ENCODE results near the gene CCDC171. TPM values are rescaled to one million over a fixed set of nuclear protein-coding genes. Genes with fewer than 3 reads are reported as not detected.

CCDC171 gene
- total RNA-seq, 1 donor from 2014 or later, result 28.9 TPM

DNA sequence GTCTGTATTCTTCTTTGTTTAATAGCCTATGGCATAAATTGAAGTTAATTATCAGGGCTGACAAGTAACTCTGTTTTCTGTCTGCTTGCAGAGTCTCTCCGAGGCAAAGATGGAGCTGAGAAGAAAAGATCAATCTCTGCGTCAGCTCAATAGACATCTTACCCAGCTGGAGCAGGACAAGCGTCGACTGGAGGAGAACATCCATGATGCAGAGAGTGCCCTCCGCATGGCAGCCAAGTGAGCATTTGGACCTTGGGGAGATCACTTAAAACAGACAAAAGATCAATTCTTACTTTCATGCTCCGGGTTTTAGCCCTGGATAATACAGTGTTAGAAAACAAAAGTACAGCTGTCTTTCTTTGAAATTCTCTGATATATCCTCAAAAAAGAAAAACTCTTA, 293.8 kb downstream of the CCDC171 start:
- DNase-seq (ENCODE audit: low spot score in 2 of 2) (no peak), FAIRE-seq (no peak)

DNA sequence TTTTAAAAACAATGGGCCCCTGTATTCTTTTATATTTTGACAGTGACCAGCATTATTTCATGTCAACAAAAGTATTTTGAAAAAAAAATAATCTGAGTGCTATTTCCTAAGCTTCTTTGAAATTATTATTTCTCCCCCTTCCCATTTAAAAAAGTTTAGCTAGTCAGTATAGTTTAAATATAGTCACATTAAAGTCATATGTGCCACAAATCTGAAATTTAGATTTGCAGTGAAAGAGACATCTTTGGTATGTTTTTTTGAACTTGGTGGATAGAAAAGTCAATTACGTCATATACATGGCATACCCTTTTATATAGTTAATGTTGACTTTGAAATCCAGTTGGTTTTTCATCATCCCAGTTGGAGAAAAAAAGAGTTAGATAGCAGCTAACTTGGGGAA, 297.0 kb downstream of the CCDC171 start:
- DNase-seq (ENCODE audit: low spot score in 2 of 2), result no peak
- no peak for FAIRE-seq

- FAIRE-seq, result no peak
- DNase-seq (ENCODE audit: low spot score in 2 of 2), result no peak
These were observed 298.9 kb downstream of the CCDC171 start for GRCh38 chr9:15851766-15852165.

DNA sequence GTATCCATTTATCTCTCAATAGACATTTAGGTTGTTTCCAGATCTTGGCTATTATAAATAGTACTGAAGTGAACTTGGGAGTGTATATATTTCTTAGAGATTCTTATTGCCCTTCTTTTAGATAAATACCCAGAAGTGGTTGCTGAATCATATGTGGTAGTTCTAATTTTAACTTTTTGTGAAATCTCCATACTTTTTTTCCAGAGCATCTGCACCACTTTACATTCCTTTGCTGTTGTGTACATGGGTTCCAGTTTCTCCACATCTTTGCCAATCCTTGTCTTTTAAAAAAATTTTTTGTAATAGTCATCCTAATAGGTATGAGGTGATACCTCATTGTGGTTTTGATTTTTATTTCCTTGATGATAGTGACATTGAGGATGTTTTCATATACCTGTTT, 303.7 kb downstream of the CCDC171 start:
- no peak for FAIRE-seq
- no peak for DNase-seq (ENCODE audit: low spot score in 2 of 2)

DNA sequence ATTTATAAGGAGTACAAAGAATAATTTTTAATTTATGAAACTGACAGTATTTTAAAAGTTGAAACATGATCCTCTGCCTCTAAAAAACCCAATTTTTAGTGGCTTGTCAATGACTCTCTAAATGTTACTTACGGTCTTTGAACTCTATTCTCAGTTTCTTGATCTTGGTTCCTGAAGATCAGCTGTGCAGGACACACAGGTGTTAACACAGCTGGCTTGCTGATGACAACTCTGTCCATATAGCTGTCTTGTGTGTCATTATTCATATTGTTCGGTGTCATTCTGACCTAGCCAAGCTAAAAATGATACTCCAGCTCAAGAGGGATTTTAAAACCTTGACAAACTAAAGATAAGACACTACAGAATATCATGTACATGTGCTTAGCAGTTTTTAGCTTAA, 314.5 kb downstream of the CCDC171 start:
- DNase-seq (ENCODE audit: low spot score in 2 of 2) (no peak), FAIRE-seq (peak; percentile 23)

GRCh38 chr9:15867988-15868387, 315.1 kb downstream of the CCDC171 start:
- FAIRE-seq, result no peak
- DNase-seq (ENCODE audit: low spot score in 2 of 2), result no peak

DNA sequence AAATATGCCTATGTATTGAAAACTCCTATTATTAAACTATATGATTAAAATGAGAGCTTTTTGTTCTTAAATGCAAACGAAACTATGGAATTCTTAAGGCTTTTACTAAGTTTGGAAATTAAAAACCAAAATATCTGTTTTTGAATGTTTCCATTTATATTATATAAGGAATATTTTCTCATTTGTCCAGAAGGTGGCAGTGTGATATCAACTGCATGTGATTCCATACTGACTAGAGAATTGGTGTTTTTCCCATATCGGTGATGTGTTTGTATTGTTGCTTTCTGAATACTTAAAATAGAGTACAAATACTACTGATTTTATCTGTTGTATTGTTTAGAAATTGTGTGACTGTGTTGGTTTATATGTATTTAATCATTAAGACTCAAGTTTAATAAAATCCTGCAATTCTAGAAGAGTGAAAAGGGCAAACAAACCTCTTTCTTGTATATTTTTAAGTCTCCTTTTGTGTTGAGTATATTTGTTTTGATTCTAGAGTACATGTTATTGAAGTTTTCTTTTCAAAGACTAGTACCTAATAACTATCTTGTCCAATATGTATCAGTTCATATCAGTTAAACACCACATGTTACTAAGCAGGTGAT, 320.8 kb downstream of the CCDC171 start:
- peak; percentile 98 for FAIRE-seq

GRCh38 chr9:15882328-15882727, 329.5 kb downstream of the CCDC171 start:
- DNase-seq (ENCODE audit: low spot score in 2 of 2), result no peak
- FAIRE-seq, result no peak

More for the DNA sequence above, 320.8 kb downstream of the CCDC171 start:
- peak; percentile 1 to 3 for DNase-seq (ENCODE audit: low spot score in 2 of 2)

- DNase-seq (ENCODE audit: low spot score in 2 of 2) (no peak), FAIRE-seq (no peak)
These were observed 330.0 kb downstream of the CCDC171 start for GRCh38 chr9:15882883-15883282.

- DNase-seq (ENCODE audit: low spot score in 2 of 2) (no peak), FAIRE-seq (no peak)
These were observed 332.6 kb downstream of the CCDC171 start for GRCh38 chr9:15885464-15885863.

- FAIRE-seq (no peak), DNase-seq (ENCODE audit: low spot score in 2 of 2) (no peak)
These were observed 336.7 kb downstream of the CCDC171 start for GRCh38 chr9:15889555-15889954.

DNA sequence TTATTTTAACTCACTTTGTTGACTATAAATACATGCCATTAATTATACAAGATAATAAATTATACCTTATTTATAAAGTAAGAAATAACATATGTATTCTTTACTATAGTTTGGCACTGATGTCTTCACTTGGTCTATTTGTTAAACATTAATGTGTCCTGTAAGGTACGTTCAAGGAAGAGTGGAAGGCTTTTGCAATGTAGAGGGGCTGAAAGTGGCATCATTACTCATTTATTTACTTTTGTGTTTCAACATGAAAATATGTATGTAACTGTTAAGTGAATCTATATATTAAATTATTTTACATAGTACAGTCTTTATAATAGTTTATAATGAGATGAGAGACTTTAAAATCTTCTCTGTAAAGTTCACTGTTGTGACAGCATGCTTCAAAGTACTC, 348.7 kb downstream of the CCDC171 start:
- DNase-seq (ENCODE audit: low spot score in 2 of 2) (no peak), FAIRE-seq (peak; percentile 64)

GRCh38 chr9:15909297-15909696, 356.5 kb downstream of the CCDC171 start:
- FAIRE-seq (no peak), DNase-seq (ENCODE audit: low spot score in 2 of 2) (no peak)

GRCh38 chr9:15915711-15916110, 362.9 kb downstream of the CCDC171 start:
- DNase-seq (ENCODE audit: low spot score in 2 of 2) (no peak), FAIRE-seq (no peak)

GRCh38 chr9:15927161-15927560, 374.3 kb downstream of the CCDC171 start:
- DNase-seq (ENCODE audit: low spot score in 2 of 2), result no peak

DNA sequence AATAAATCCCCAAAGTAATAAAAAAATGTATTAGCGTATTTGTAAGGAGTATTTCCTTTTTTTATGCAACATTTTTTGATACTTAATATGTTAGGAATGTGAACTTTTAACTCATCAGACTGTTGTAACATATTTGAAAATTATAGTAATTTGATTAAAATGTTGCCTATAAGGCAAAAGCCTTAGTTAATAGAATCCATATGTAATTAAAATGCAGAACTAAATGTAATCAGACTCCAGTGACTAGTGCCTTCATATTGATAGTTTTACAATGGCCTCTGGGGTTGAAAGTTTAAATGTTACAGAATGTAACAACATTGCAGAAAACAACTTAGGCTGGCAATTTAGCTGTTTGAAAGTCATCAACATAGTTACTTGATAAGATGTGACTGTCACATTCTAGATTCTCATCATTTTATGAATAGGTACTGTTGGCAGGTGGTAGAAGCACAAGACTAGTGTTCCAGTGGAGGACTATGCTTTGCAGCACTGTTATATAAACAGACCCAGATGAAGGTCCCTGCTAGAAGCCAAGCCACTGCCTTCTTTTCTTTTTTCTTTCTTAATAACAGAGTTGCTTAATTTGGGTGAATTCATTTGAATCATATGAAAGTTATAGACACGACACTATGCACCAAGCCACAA, 382.9 kb downstream of the CCDC171 start:
- no peak for FAIRE-seq

More at GRCh38 chr9:15927161-15927560, 374.3 kb downstream of the CCDC171 start:
- no peak for FAIRE-seq

GRCh38 chr9:15936306-15936921, 383.6 kb downstream of the CCDC171 start:
- FAIRE-seq (no peak), DNase-seq (ENCODE audit: low spot score in 2 of 2) (no peak)

More for the DNA sequence above, 382.9 kb downstream of the CCDC171 start:
- no peak for DNase-seq (ENCODE audit: low spot score in 2 of 2)

- FAIRE-seq, result no peak
- DNase-seq (ENCODE audit: low spot score in 2 of 2), result no peak
These were observed 390.1 kb downstream of the CCDC171 start for GRCh38 chr9:15942831-15943424.

- no peak for DNase-seq (ENCODE audit: low spot score in 2 of 2)
These were observed 391.5 kb downstream of the CCDC171 start for GRCh38 chr9:15944341-15944740.

DNA sequence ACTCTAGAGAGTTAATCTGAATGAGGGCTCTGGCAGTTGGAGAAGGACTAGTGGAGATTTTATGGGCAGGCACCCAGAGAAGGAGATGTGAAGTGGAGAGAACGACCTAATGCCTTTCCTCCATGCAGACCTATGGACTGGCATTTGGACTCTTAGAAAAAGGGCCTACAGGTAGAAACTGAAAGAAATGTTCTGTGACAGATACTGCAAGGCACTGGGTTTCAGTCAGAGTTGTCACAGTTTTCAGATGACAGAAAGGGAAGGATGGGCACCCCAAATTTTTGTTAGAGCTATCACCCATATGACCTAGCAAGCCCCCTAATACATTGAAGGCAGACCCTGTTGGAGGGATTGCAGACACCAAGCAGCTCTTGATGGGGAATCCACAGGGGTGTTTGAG, 406.8 kb downstream of the CCDC171 start:
- FAIRE-seq, result no peak

More at GRCh38 chr9:15944341-15944740, 391.5 kb downstream of the CCDC171 start:
- no peak for FAIRE-seq

DNA sequence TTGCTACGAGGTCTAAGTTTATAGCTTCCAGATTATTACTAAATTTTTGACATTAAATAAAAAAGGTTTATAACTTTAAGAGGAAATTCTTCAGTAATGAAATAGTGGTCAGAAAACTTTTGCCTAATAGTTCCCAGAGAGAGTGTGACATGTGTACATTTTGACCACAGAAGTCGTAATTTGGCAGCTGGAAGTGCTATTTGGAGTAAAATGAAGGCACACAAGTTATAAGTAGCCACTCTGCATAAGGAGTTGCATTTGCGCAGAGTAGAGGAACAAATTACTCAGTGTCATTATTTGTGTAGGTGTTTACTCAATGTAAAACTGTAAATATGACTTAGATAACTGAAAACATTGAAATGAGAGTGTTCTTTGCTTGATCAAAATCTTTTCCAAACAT, 408.4 kb downstream of the CCDC171 start:
- DNase-seq (ENCODE audit: low spot score in 2 of 2), result no peak
- FAIRE-seq, result no peak

More for the DNA sequence above, 406.8 kb downstream of the CCDC171 start:
- DNase-seq (ENCODE audit: low spot score in 2 of 2), result no peak

Data from frontal cortex (tissue), 4 donors.